Nucleus accumbens (tissue), 56 donors: Measurements from ENCODE around the gene ATP11A.
"Not testable (repeated sequence)": the region's sequence is repeated elsewhere in the genome, so short reads cannot be mapped to it uniquely, and the experiment has no call there.

Experiments
- DNase-seq, 56 donors: peaks; one replicate each; lab custom pipeline; 2025; lab: John Stamatoyannopoulos, UW

The ATP11A gene

DNA sequence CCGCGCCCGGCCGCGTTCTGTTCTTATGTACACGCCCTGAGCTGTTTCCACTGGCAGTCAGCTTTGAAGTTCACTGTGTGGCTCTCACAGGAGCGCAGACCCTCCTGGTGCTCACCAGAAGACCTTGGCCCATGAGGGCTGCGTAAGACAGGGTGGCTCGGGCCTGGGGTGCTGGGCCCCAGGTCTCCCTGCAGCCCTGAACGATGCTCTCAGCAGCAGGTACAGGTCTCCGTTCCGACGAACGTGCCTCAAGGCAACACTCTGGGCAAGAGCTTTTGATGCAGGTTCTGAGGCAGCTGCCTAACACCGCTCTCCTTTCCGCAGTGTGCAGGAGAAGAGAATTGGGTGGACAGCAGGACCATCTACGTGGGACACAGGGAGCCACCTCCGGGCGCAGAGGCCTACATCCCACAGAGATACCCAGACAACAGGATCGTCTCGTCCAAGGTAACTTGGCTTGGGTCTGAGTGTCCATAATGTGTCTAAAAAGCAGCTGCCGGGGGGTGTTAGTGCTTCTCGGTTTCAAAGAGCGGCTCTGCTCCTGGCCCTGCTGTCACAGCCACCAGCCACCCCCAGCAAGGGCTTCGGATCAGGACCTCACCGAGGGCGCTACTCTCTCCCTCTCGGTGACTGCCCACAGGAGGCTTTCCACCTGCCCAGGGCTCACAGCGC is 95.1 kb downstream of the ATP11A start:
- DNase-seq: no peak

DNA sequence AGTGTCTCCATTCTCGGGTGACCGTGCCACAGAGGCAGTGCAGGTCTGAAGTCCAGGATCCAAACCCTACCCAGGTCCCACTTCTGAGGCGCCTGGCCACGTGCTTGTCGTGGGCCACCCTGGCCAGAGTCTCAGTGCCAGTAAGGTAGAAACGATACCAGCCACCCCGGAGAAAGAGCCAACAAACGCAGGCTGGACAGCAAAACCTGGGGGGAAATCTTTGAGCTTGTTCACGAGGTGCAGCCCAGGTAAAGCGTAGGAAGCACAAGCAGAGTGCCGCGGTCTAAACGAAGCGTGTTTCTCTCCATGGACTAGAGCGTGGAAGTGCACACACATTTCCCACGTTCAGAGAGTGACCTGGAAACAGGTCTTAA is 95.6 kb downstream of the ATP11A start:
- no peak for DNase-seq

DNA sequence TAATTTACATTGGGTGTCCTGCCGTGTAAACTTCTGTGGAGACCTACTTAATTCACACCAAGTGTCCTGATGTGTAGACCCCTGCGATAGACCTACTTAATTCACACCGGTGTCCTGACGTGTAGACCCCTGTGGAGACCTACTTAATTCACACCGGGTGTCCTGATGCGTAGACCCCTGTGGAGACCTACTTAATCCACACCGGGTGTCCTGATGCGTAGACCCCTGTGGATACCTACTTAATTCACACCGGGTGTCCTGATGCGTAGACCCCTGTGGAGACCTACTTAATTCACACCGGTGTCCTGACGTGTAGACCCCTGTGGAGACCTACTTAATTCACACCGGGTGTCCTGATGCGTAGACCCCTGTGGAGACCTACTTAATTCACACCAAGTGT is 97.0 kb downstream of the ATP11A start:
- not testable (repeated sequence) for DNase-seq

DNA sequence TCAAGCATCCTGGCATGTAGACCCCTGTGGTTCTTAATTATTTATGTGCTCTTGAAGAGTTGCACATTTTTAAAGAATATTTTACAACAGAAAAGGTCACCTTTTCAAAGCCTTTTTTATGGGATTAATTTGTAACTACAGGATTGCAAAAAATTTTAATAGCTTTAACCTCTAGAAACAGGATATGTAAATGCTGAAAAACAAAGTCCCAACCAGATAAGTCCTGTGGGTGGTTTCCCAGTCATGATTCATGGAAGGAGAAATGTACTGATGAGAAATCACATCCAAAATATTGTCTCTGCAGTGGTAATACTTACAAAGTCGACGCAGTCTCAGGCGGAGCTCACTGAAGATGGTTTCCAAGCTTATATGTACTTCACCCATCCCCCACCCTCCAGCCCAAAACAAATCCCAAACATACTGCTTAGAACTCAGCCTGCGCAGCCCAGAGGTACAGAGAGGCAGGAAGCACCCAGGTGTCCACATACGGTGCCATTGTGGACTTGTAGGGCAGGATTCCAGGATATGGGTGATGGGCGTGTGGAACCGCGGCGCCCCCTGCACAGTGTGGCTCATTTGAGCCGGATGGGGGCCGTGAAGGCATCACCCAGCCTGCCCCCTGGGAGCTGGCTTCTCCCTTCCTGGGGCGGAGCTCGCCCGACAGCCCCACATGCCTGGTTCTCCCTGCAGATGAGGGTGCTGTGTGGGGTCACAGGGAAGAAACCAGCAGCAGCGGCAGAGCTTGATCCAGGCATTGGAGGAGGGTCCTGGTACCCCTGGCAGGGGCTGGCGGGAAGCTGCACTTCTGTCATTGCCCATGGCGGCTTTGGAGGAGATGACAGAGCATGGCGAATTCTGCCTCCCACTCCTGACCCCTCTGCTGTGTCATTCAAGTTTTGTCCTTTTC is 101.2 kb downstream of the ATP11A start:
- peak in 2 of 56 donors; percentile 19 to 23 for DNase-seq

DNA sequence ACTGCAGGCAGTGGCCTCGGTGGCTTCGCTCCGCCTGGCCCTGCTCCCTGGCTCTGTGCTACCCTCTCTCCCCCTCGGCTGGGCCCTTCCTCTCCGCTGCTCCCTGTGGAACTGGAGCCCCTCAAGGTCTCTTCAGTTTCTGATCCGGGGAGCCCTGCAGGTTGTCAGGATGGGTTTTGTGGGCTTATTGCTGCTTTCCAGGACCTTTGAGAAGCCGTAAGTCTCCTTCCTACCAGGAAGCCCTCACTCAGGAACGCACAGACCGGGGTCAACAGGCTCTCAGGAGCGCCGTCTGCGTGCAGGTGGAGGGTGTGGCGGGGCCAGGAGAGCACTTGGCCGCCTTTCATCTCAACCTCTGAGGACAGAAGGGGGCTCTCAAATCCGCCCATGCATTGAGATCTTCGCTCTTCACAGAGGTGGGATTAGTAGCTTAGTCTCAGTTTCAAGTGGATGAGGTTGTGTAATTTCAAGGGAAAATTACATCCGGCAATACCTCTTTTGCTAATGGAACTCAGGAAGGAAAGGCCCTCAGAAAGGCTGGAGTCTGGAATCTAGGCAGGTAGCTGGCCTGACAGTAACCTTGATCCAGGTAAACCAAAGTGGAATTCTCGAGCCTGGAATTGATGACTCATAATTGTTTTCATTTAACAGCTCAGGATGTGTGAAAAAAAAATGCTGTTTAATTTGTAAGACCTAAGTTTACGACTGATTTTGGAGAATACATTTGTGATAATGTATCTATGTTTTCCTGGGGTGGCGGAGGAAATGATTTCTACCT is 102.0 kb downstream of the ATP11A start:
- DNase-seq: no peak

DNA sequence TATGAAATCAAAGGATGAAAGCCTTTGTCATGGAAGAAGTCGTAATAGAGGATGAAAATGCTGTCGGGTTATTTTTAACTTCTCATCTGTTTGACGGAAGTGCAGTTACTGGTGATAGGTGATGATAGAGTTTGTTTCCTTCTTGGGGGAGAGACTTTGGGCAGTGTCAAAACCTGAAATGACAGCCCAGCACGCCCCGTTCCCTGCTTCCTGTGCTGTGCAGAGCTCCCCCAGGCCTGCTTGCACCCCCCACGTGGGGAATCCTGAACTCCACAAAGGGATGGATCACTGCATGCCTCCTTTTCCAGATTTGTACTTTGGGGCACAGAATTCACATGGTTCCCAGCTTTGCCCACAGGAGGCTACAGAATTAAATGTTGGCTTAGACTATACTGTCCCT is 102.7 kb downstream of the ATP11A start:
- no peak for DNase-seq

DNA sequence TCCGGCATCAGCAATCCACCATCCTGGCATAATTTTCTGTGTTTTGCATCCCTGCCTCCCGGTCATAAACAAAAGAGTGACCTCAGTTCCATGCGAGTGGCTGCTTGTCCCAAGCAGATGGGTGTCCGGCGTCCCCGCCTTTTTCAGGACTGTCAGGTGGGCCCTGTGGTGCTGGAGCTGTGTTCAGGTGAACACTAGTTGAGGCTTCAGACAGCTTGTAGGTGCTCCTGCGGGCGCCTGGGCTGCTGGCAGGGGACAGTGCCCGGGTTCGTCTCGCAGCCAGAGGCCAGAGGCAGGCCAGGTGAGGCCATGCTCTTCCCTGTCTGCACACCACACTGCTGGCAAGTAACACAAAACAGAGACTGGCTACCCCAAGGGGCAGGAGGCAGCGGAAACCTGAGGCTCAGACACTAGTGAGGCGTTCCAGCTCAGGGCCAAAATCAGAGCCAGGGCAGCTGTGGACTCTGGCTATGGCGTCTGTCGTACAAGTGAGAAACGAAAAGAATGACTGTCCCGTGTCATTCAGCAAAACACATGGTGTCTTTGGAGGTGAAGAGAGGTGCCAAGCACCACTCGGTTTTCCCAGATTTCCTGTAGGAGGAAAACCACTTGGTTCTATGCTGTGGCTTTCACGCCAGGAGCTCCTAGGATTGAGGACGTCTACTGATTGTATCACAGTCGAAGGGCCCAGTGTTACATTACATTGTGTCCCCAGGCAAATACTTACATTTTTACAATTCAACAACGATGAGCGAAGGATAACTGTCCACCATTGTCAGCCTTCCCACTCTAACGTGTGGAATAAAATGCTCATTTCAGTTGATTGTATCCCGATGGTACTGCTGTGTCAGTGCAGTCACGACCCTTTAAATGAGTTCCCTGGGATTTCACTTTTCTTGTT is 104.0 kb downstream of the ATP11A start:
- no peak for DNase-seq

DNA sequence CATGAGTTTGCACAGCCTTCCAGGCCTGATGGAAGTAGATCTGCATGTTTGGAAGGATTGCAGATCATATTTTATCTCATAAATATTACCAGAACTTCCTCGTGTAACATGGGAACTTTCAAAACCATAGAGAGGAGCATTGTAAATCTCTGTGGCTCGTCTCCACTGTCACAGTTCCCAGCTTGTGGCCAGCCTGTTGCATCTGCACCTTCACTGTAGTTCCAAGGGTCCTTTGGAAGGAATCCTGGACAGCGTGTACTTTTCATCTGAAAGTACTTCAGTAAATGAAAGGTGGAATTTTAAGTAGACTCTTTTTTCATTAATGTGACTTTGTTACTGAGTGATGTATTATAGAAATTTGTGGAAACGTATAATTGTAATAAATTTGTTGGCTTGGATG is 105.4 kb downstream of the ATP11A start:
- no peak for DNase-seq

DNA sequence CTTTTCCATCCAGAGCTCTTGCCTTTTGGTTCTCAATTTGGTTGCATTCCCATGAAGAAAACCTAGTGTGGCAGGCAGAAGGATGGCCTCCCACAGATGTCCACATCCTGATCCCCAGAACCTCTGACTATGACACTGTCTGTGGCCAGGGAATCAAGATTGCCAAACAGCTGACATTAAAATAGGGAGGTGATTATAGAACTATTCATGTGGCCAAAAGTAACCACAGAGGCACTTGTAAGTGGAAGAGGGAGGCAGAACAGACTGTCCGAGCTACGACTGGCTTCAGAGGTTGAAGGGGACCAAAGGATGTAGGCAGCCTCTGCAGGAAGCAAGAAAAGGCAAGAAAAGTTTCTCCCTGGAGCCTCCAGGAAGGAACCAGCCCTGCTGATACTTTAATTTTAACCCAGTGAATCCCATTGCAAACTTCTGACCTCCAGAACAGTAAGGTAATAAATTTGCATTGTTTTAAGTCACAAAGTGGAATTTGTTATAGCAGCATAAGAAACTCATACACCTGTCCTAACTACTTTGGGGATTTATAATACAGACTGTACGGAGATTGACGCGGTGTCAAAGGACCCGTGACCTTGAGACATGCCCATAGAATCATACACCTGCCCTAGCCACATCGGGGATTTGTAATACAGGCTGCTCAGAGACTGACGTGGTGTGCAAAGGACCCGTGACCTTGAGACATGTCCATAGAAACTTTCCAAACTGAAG is 106.5 kb downstream of the ATP11A start:
- no peak for DNase-seq

DNA sequence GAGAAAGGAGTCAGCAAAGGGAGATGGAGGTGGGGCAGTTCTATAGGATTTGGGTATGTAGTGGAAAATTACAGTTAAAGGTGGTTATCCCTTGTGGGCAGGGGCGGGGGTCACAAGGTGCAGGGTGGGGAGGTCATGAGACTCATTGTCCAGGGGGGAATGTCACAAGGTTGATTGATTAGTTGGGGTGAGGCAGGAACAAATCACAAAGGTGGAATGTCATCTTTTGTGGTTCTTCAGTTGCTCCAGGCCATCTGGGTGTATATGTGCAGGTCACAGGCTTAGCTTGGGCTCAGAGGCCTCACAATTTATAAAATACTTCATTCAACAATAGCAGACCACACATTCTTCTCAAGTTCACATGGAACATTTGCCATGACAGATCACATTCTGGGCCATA is 109.6 kb downstream of the ATP11A start:
- DNase-seq: no peak

DNA sequence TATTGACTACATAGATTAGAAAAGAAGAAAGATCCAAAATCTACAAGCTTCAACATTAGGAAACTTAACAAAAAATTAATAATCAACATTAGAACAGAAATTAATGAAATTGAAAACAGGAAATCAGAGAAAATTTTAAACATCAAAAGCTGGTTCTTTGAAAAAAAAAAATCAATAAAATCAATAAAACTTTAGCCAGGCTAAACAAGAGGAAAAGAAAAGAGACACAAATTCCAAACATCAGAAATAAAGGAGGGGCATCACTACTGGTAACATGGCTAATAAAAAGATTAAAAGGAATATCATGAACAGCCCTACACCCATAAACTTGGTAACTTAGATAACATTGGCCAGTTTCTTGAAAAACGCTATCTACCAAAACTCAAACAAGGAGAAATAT is 110.2 kb downstream of the ATP11A start:
- no peak for DNase-seq

DNA sequence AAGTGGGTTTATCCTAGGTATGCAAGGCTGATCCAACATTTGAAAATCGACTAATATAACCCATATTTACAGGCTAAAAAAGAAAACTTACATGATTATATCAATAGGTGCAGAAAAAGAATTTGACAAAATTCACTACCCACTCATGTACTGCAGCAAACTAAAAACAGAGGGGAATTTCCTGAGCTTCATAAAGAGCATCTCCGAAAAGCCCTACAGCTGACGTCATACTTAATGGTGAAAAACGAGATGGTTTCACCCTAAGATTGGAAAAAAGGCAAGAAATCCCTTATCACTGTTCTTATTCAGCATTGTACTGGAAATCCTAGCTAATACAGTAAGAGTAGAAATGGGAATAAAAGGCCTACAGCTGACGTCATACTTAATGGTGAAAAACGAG is 111.0 kb downstream of the ATP11A start:
- DNase-seq: not testable (repeated sequence)

DNA sequence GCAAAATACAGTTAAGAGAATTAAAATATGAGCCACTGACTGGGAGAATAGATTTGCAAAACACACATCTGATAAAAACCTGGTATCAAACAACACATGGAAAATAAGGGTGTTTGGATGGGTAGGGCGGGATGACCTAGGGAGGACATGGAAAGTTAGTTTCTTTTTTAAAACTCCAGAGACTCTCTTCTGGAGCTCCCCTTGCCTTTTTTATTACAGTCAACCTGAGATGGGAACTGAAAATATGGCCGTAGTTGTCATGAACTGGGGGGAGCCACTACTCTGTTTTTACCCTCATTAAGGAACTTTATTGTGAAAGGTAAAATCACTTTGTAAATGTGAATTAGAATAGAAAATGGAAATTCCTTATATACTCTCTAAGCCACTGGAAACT is 113.0 kb downstream of the ATP11A start:
- DNase-seq: no peak

DNA sequence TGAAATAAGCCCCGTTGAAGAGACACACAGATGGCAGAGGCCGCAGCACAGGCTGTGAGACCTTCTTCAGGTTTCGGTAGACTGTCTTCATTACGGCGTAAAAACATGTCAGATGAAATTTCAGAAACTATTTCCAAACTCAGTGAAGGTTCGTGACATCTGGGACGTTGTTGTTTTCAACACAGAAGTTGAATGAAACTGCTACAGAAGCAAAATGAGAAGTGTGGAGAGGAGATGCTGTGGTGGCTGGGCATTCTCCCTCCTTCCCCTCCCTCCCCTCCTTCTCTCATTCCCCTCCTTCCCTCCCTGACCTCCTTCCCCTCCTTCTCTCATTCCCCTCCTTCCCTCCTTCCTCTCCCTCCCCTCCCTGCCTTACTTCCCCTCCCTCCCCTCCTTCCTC is 113.6 kb downstream of the ATP11A start:
- no peak for DNase-seq

DNA sequence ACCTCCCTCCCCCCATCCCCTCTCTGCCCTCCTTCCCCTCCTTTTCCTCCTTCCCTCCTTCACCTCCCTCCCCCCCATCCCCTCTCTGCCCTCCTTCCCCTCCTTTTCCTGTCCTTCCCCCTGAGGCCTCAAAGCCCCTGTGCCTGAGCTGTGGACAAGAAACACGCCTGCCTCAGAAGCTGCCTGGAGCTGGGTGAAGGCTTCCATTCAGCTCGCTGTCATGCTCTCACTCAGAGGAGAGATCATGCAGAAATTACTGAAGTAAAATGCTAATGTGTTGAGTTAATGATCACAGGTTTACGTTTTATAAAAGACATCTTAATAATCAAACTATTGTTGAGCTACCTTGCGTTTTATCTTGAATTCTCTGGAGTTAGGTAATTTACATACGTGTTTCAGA is 114.5 kb downstream of the ATP11A start:
- DNase-seq: no peak

DNA sequence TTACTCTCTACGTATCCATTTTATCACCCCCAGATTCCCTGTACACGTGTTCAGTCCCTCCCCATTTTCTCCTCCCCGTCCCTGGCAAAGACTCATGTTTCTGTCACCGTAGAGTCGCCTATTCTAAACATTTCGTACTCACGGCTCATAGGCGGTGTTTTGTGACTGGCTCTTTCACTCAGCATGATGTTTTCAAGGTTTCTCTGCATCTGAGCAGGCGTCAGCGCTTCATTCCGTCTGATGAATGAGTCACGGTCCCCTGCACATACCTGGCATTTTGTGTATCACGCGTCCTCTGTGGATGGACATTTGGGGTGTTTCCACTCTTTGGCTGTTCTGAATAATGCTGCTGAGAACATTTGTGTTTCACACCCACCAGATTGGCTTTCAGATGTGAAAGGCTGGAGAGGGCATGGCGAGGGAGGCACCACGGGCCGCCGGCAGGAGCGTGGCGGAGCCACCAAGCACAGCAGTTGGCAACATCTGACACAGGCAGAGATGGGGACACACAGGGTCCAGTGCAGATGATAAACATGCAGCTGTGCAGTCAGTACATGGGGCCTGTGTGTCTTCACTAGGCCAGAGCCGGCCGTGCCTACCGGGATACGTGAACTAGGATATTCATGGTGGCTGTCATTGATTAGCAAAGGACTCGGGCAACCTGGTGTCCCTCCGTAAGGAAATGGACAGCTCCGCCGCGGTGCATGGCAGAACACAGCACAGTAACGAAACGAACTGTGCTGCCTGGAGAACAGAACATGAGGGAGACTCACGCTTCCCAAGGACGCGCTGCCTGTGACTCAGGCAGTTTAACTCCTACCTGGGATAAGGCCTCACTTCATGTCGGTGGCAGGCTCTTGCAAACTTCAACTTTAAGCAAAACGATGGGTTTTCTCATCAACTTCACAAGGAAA is 117.2 kb downstream of the ATP11A start:
- peak in 12 of 56 donors; percentile 8 to 50 (median 24) for DNase-seq

DNA sequence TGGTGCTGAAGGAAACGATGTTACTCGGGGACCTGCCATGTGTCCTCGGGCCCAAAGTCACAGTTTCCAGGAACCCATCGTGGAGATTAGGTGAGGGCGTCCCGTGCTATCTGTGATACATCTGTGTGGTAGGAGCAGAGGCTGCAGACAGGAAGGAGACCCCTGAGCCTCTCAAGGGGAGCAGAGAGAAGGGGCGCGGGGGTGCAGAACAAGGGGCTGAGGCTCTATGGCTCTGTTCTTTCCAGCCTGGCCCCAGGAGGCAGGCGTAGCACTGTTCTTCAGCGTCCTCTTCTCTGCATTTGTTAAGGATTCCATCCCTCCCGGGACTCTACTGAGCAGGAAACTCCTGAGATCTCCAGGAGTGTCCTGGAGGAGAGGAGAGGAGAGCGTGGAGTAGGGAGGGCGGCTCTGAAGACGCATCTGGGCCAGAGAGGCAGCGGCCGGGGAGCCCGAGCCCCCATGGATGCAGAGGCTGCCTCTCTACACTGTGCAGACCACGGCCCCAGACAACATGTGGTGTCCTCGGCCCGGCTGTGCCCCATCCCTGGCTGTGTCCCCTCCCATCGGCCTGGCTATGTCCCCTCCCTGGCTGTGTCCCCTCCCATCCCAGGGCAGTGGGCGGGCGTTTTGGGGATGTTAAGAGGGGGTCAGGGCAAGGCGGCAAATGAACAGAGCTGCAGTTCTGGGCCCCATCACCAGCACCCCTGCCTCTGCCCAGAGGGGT is 118.0 kb downstream of the ATP11A start:
- no peak for DNase-seq
